Activated gamma-delta T cell treated with anti-CD3 and anti-CD28 coated beads, Interleukin-2, amount 50 U/mL, for 16 hours (primary cell): ENCODE measurements around the gene TCAP.

ENCODE experiments used
- DNase-seq: peaks from one replicate; pipeline ENCODE4 v3.0.0-alpha.2; 2020; ENCODE audit warnings: low read depth

TCAP gene

DNA sequence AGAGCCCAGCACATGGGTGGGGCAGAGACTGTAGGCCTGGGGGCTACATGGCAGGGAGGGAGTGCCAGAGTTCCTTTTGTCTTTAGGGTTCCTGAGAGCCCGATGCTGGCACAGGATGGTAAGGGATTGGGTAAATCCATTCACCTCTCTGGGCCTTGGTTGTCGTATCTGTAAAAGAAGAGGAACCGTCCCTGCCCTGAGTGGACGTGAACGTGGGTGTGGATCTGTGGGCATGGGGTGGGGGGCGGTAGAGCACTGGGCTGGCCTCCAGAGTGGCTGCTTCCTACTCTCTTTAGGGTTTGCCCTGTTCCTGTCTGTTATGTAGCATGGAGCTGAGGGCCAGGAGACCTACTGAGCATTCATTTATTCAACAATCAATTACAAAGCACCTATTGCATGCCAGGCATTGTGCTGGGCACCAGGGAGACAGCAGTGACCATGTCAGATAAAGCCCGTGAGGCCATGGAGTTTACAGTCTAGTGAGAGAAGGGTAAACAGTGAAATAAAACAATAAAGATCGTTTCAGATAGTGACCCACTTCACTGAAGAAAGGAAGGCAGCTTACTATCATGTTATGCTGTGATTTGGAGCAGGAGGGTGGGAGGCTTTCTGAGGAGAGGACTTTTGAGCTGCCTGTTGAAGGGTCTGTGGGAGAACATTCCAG, 13.1 kb upstream of the TCAP start:
- no peak for DNase-seq

DNA sequence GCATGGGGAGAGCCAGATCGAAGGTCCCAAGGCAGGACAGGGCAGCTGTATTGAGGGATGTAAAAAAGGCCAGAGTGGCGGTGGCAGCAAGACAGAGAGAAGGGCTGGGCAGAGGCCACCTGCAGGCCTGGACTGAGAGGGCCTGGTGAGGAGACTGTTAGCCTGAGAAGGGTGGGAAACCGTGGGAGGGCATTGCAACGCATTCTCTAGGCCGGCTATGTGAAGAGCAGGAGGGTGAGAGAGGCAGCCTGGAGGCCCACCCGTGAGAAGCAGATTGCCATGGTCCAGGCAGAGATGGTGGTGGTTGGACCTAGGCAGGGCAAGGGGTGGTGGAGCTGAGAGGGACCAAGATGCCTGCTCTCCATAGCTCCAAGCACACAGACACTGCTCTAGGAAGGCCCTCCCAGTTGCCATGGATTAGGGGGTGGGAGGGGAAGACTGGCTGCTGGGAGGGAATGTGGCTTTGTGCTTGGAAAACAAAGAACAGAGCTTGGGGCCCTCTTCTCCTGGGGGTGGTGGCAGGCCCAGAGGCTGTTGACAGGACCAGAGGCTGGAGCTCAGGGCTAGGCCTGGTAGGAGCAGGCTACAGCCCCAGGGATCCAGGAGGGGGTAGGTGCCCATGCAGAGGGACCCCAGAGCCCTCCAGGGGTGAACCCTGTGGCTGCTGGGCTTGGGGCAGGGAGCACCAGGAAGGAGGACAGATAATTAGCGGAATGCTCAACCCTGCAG, 12.4 kb upstream of the TCAP start:
- DNase-seq = no peak

DNA sequence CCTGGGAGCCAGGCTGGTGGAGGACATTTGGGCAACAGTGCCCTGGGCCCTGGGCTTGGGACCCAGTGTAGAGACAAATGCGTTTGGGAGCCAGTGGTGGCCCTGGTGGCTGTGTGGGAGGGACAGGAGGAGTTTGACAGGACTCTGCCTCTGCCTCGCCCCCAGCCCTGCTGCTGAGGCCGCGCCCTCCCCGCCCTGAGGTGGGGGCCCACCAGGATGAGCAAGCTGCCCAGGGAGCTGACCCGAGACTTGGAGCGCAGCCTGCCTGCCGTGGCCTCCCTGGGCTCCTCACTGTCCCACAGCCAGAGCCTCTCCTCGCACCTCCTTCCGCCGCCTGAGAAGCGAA, 11.9 kb upstream of the TCAP start:
- no peak for DNase-seq

DNA sequence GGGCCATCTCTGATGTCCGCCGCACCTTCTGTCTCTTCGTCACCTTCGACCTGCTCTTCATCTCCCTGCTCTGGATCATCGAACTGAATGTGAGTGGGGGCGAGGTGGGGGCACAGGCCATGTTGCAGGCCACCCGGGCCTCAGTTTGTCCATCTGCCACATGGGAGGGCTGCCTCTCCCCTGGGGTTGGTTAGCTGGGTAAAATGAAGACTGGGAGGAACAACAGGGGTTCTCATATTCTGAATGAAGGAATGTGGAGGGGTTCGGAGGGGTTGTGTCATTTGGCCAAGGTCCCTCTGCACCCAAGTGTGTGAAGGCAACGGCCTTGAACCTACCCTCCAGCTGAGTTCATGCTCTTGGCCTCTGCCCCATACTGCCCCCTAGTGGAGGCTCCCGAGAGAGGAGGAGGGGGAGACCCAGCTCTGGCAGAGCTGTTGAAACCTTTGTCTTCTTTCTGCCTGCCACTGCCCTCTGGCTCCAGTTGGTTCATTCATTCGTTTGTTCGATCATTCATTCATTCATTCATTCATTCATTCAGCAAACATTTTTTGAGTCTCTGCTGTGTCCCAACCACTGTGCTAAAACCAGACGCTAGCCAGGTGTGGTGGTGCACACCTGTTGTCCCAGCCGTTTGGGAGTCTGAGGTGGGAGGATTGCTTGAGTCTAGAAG, 11.4 kb upstream of the TCAP start:
- peak; percentile 68 for DNase-seq

DNA sequence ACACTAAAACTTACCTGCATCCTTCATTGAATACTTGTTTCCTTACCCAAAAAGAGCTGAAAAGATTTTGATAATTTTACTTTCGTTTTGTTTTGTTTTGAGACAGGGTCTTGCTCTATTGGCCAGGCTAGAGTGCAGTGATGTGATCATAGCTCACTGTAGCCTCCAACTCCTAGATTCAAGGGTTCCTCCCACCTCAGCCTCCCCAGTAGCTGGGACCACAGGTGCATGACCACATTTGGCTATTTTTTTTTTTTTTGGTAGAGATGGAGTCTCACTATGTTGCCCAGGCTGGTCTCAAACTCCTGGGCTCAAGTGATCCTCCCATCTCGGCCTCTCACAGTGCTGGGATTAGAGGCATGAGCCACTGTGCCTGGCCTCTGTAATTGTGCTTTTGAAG, 10.0 kb upstream of the TCAP start:
- no peak for DNase-seq

DNA sequence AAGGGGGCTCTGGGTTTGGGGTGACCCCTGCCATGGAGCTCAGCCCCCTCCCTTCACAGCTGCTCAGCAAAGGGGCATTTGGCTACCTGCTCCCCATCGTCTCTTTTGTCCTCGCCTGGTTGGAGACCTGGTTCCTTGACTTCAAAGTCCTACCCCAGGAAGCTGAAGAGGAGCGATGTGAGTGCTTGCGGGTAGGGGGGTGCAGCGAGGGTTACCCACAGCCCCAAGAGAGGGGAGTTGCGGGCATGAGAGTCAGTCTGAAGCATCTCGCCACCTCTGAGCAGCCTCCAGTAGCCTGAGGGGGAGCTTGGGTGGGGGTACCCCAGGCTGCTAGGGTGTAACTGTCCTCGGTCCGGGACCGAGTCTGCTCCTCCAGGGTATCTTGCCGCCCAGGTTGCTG, 6.8 kb upstream of the TCAP start:
- no peak for DNase-seq

DNA sequence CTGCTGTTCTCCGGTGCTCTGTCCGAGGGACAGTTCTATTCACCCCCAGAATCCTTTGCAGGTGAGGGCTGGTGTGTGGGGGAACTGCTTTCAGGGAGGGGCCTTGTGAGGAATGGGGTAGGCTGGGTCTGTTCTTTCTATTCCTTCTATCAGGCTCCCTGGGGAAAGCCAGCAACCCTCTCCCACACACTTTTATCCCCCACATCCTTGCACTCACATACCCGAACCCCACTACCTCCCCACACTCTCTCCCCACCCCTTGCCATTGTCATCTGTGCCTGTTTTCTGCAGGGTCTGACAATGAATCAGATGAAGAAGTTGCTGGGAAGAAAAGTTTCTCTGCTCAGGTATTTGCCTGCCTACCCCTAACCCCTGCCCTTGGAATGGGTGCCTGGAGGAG, 6.4 kb upstream of the TCAP start:
- DNase-seq = no peak

DNA sequence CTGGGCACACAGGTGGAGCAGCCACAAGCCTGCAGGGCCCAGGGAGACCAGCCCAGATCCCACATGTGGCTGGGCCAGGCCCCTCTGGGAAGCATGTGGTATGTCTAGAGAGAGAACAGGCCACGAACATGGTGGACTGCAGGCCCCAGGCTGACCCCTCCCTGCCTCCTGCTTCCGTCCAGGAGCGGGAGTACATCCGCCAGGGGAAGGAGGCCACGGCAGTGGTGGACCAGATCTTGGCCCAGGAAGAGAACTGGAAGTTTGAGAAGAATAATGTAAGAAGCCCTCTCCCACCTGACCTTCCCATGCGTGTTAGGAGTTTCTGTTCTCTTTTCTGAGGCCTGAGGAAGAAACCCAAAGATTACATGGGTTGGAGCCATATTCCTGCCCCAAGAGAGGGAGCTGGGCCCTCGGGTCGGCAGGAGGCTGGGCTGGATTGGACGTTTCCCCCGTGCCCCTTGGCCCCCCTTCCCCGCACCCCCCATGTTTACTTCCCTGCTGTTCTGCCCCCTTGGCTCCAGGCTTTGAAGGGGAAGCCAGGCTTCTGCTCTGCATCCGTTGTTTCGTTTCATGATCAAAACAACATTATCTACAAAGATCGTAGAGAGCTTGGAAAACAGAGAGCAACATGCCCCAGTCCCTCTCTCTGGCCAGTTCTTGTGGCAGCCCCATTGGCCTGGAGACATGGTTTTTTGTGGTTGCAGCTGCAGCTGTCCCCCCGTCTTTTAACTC, 5.7 kb upstream of the TCAP start:
- no peak for DNase-seq

DNA sequence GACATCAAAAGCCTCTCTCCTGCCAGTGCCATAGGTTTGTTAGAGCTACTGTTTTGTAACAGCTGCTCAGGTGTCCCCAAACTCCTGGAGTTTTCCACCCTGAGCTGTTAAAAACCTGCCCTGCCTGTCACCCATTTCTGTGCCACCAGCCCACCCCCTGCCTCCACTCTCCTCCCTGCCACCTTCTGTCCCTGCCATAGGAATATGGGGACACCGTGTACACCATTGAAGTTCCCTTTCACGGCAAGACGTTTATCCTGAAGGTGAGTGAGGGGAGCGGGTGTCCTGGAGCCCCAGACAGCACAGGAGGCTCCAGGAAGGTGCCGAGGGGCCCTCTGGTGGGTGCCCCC, 5.2 kb upstream of the TCAP start:
- no peak for DNase-seq

DNA sequence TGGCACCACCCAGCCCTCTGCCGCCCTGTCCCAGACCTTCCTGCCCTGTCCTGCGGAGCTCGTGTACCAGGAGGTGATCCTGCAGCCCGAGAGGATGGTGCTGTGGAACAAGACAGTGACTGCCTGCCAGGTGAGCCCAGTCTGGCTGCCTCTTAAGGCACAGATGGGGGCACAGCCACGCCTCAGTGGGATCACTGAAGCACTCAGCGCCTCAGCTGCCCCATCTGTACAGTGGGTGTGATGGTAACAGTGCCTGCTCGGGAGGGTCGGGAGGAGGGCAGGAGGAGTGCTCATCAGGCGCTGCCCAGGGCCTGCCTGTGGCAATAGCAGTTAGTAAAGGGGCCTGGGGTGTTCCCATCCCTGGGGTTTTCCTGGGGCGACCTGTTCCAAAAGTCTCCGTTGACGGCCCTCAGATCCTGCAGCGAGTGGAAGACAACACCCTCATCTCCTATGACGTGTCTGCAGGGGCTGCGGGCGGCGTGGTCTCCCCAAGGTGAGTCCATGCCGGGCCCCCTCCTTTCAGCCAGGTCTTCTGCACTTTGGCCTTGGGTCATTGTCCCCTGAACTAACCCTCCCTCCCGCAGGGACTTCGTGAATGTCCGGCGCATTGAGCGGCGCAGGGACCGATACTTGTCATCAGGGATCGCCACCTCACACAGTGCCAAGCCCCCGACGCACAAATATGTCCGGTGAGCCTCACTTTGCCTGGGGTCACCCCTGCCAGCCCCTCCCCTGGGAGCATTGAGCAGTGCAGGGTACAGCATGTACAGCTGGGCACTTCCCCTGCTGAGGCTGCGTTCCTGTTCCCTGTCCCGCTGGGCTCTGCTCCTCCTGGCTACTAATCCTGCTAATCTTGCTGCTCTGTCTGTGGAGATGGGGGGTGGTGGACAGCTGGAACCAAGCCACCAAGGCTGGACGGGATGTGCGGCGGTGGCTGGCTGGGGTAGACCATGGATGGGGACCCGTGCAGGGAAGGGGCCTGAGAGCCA, 4.5 kb upstream of the TCAP start:
- DNase-seq = no peak

DNA sequence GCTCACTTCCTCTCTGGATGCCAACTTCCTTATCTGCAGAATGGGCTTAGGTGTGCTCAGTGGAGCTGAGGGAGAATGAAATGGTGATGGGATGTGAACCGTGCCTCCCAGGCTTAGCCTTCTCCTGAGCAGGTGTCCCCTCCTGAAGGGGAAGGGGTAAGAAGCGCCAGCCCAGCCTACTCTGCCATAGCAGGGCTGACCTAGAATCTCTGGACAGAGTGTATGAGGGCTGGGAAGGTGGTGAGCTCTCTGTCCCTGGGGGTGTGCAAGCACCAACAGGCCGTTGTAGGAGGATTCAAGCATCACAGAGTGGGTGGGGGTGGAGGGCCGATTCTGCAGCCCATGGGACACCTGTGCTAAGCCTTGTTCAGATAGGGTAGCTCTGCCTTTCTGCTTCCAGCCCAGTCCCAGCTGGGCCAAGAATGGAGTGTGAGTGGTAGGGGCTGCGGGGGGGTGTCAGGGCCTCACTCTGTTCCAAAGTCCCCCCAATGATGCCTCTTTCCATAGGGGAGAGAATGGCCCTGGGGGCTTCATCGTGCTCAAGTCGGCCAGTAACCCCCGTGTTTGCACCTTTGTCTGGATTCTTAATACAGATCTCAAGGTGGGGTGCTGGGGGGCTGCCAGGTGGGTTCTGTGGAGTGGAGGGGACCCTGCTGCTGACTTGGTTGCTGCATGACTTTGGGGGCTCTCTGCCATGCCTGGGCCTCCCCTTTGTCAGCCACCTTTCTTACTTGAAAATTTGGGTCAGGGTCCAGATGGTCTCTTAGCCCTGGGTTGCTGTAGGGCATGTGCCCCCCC, 3.2 kb upstream of the TCAP start:
- DNase-seq = no peak

DNA sequence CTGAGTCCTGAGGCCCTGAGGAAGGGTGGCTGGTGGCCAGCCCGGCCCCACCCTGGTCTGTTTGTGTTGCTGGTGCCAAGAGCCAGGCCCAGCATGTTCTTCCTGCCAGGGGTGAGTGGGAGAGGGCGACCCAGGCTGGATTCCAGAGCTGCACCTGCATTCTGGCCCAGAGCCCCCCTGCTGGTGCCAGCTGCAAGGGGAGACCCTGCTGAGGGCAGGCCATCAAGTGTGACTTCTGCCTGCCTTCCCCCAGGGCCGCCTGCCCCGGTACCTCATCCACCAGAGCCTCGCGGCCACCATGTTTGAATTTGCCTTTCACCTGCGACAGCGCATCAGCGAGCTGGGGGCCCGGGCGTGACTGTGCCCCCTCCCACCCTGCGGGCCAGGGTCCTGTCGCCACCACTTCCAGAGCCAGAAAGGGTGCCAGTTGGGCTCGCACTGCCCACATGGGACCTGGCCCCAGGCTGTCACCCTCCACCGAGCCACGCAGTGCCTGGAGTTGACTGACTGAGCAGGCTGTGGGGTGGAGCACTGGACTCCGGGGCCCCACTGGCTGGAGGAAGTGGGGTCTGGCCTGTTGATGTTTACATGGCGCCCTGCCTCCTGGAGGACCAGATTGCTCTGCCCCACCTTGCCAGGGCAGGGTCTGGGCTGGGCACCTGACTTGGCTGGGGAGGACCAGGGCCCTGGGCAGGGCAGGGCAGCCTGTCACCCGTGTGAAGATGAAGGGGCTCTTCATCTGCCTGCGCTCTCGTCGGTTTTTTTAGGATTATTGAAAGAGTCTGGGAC, 2.4 kb upstream of the TCAP start:
- DNase-seq = no peak

DNA sequence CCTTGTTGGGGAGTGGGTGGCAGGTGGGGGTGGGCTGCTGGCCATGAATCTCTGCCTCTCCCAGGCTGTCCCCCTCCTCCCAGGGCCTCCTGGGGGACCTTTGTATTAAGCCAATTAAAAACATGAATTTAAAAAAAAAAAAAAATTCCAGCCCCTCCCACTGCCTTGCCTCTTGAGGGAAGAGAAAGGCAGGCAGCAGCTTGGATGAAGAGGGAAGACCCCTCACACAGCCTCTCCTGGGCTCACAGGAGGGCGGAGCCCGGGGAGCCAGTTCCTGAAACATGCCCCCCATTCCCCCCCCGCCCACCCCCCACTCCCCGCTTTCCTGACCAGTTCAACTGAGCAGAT, 1.8 kb upstream of the TCAP start:
- no peak for DNase-seq

DNA sequence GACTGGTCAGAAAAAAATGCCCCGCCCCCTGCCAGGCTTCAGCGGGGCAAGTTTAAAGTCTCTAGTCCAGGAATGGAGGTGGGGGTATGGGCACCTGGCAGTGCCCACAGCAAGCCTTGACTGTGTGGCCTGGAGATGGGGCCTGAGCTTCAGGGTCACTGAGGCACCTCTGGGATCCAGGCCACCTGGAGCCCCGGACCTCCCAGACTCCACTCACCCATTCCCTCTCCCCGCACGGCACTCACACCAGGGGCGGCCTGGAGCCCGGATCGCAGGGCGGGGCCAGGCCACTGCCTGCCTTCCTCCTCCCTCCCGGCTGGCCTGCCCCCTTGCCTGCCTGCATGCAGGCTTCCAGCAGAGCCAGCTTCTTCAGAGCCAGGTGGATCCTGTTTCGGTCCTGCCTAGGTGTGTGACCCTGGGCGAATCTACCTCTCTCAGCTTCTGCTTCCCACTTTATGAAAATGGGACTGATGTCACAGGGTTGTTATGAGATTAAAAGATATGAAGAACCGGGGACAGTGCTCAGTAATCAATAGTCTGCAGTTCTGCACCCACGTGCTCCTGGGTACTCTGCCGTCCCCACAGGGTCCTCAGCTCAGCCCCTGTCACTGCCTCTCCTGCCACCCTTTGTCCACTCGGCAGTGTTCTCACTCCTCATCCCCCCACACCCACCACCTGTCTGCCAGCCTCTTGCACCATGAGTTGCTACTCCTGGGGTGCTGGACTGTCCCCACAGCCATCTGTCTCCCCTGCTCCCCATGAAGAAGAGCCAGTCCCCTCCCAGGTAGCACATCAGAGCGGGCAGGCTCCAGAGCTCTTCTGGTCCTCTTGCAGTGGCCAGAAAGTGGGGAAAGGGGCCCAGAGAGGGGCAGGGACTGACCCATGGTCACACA, 1.2 kb upstream of the TCAP start:
- DNase-seq = no peak

DNA sequence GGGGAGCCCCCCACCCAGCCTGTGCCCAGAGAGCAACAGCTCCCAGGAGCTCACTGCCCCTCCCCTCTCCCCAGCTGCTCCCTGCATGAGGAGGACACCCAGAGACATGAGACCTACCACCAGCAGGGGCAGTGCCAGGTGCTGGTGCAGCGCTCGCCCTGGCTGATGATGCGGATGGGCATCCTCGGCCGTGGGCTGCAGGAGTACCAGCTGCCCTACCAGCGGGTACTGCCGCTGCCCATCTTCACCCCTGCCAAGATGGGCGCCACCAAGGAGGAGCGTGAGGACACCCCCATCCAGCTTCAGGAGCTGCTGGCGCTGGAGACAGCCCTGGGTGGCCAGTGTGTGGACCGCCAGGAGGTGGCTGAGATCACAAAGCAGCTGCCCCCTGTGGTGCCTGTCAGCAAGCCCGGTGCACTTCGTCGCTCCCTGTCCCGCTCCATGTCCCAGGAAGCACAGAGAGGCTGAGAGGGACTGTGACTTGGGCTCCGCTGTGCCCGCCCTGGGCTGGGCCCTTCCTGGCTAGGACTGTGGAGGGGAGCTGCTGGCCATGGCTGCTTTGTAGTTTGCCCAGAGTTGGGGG, 584 bp downstream of the TCAP start:
- DNase-seq = no peak

DNA sequence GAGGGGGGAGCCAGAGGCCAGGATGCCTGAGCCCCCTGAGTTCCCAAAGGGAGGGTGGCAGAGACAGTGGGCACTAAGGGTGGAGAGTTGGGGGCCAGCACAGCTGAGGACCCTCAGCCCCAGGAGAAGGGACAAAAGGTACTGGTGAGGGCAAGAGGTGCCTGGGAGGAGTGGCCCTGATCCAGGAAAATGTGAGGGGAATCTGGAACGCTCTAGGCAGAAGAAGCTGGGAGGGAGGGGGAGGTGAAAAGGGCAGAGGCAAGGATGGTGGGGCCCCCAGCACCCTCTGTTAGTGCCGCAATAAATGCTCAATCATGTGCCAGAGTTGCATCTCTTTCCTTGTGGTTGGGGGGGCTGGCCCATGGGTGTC, 1.1 kb downstream of the TCAP start:
- no peak for DNase-seq

DNA sequence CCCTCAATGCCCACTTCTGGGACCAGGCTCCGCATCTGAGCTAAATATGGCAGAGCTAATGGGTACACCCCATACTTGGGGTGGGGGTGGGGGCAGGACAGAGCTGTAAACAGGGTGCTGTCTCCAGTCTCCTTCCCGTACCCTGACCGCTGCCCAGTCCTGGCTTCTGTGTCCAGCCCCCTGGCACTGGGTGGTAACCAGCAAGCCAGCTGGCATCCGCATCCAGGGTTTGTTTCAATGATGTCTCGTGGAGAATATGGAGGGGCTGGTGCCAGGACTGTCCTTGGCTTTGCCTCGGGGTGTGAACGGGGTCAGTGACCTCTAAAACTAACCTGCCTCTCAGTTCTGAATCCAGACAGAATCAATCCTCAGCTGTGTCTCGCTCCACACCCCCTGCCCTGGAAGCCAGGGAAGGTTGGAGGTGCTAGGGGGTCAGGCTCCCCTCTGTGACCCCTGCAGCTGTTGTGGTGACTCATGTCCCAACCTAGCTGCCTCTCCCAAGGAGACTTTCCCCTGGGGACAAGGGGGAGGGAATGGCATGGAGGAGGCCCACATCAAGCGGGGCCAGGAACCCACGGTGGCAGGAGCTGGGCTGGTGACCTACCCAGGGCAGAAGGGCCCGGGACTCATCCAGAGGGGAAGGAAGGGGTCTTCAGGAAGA, 1.6 kb downstream of the TCAP start:
- no peak for DNase-seq

DNA sequence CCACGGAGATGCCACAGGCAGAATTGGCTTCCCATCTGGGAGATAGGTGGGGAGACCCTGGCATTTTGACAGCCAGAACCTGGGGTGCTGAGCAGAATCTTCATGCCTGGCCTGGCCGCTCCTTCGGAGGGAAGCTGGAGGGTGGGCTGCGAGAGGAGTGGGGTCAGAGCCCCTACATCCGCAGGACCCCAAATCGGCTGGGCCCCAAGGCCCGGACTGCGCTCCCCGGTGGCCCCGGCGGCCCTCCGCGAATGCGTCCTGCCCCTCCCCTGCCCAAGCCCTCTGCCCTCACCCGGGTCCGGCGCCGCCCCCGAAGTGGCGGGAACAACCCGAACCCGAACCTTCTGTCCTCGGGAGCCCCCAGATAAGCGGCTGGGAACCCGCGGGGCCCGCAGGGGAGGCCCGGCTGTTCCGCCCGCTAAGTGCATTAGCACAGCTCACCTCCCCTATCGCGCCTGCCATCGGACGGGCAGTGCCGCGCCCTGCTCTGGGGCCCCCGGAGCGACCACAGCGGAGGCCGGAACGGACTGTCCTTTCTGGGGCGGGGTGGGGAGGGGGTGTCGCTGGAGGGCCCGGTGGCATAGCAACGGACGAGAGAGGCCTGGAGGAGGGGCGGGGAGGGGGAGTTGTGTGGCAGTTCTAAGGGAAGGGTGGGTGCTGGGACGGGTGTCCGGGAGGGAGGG, 2.3 kb downstream of the TCAP start:
- DNase-seq = no peak
